PFSK-1 (cell line): Measurements from ENCODE around the gene TMEM131.

Experiments used
- FOXP2 ChIP-seq: optimal IDR thresholded peaks from 2 replicates; pipeline ENCODE3; 2011; ENCODE audit warnings: borderline replicate concordance, control low read depth, inconsistent platforms; ENCODE audit not compliant: insufficient read depth; ENCODE audit errors: extremely low read length, extremely low read depth
- POLR2AphosphoS5 ChIP-seq: IDR thresholded peaks from 2 replicates; pipeline ENCODE4 v1.6.1; 2012; ENCODE audit warnings: low read depth, mild to moderate bottlenecking, control low read depth, low read length, moderate library complexity
- REST ChIP-seq, 2 experiments: IDR thresholded peaks; 2 replicates each; pipeline versions ENCODE4 v1.6.1 to v1.8.0; 2011 to 2012; ENCODE audit warnings: low read depth in 2 of 2, low read length in 2 of 2, control low read depth in 1 of 2, inconsistent platforms in 1 of 2, mild to moderate bottlenecking in 1 of 2, moderate library complexity in 1 of 2; ENCODE audit not compliant: insufficient read depth in 1 of 2
- SIN3A ChIP-seq: IDR thresholded peaks from 2 replicates; pipeline ENCODE4 v1.6.1; 2012; ENCODE audit warnings: mild to moderate bottlenecking, low read length, moderate library complexity, borderline replicate concordance; ENCODE audit not compliant: insufficient read depth

- TF ChIP-seq POLR2AphosphoS5, result no peak
- no peak for TF ChIP-seq REST (IDR thresholded peaks at IDR 0.05; ENCODE audit: insufficient read depth in 1 of 2, low read depth in 2 of 2, low read length in 2 of 2)
- no peak for TF ChIP-seq FOXP2
- no peak for TF ChIP-seq SIN3A
Observed at GRCh38 chr2:97737421-97738178, 258.1 kb downstream of the TMEM131 start.
